Measurements from ENCODE around the gene ACKR3.

Gene ACKR3

DNA sequence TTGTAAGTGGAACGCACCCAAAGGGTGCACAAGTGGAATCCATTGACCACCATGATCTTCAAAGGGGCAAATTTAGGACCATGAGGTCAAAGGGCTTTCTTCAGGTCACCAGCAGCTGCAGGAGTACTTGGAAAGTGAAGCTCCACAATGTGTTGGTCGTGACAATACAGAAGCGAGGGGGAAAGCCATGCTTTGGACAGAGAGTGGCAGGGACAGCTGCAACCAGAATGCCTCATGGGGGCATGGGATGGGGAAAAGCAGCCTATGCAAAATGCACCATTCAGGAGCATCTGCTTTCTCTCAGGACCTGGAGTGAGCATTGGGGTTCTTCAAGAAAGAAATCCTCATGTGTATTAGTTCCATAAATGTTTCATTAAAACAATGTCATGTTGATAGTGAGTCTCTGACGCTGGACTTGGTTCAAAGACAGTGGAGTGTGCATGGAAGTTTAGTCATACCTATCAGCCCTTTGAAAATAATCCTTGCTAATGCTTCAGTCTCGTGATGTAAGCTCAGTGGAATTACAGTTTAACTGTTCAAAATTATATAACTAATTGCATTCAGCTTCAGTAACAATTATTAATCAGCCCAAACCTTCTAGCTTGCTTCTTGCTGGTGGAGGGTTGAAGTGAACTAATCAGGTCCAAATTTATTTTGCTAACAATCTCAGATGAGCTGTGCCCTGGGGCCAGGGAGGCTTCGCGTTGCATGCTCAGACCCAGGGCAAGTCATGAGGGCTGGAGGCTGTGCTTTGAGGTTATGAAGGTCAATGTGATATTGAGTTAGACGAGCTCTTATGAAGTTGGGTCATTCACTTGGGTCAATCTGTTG is 41.6 kb downstream of the ACKR3 start:
- no peak for DNase-seq (ENCODE audit: low read depth)

DNA sequence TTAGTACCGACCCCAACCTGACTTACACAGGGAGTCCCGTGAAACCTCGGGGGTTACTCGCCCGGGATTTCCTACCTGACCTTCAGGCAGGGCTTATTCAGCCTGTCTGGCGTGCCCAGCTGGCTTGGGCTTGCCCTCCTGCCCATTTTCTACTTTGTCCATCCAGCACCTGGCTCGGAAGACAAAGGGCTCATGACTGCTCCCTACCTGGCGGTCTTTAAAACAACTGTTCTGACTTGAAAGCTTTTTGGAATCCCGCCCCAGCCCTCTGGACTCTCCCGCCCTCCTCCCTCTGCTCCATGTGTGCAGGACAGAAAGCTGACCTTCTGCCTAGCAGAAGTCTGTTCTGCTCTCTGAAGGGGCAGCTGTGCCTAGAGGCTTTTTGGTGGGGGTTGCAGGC is 43.1 kb downstream of the ACKR3 start:
- DNase-seq (ENCODE audit: low read depth) = no peak

DNA sequence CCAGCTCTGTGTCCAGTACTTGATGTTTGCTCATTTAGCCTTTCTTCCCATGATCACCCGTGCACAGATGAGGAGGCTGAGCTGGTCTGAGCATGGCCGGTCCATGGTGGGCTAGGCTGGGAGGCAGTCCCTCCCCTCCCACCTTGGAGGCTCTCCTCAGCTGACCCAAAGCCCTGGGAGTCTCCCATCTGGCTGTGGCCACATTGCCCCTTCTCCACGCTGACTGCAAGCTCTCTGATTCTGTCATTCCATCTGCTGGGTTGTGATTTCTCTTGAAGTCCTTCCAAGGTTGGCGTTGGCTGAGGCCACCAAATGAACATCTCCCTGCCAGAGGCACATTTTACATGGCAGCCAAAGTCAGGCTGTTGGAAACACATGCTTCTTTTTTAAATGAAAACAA is 44.0 kb downstream of the ACKR3 start:
- no peak for DNase-seq (ENCODE audit: low read depth)

DNA sequence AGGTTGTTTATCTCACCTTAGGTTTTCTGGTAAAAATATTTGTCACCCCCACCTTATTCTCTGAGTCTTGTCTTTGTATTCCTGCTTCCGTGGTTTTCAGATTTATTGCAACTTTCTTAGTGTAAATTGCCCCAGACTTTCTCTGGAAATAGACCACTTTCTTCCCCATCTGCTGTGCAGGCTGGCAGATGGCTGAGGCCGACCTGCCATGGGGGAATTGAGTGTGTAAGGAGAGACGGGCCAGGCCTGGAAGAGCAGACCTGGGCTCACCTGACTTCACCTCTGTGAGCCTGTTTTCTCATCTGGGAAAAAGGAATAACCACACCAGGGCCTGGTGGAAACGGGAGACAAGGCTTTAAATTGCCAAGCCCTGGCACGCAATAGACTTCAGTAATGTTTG is 44.9 kb downstream of the ACKR3 start:
- no peak for DNase-seq (ENCODE audit: low read depth)

DNA sequence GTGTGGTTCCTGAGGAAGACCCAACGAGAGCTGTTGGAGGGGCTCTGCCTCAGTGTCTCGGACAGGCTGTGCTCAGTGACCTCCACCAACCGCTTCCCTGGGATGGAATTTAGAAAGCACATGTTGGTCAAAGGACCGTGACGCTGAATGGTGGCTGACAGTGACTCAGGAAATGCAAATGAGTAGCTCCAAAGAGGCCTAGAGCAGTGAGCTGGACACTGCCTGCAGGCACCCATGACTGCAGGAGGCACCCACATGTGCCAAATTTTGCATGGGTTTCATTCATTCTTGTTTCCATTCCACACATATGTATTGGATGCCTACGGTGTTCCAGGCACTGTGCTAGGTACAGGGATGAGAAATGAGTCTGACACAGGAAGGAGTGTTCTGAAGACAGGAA is 46.4 kb downstream of the ACKR3 start:
- DNase-seq (ENCODE audit: low read depth) = no peak

DNA sequence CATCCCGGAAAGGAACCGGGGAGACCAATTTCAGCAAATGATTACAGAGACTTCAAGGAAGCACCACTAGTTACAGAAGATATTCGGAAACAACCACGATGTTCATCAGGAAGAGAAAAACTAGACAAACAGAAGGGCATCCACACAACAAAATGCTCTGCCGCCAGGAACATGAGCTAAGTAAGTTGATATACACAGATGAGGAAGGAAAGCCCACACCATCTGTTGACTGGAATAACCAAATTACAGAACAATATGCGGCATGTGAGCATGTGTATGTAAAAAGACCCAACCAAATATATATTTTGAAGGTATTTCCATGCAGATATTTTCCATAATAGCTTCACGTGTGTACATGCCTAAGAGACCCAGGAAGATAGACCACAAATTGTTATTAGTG is 47.0 kb downstream of the ACKR3 start:
- no peak for DNase-seq (ENCODE audit: low read depth)

DNA sequence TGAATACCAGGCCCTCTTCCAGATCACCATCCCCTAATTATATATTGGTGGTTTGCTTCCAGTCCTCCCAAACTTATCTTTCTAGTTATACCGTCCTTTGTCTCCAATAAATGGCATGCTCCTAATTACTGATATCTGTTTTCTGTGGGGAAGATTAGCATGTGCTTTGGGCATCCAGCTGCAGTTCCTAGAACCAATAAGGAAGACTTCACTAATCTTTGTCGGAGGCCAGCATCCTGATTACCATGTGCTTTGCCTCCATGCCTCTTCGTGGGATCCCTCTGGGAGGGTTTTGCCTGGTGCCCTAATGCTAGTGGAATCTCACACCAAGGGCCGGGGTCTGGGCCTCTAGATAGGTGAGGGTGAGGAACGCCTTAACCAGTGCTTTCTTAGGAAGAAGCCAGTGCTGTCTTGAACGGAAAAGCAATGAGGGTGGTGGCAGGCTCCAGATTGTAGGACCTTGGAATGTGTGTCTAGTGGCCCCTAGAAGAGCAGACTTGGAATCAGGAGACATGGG is 47.7 kb downstream of the ACKR3 start:
- no peak for DNase-seq (ENCODE audit: low read depth)

DNA sequence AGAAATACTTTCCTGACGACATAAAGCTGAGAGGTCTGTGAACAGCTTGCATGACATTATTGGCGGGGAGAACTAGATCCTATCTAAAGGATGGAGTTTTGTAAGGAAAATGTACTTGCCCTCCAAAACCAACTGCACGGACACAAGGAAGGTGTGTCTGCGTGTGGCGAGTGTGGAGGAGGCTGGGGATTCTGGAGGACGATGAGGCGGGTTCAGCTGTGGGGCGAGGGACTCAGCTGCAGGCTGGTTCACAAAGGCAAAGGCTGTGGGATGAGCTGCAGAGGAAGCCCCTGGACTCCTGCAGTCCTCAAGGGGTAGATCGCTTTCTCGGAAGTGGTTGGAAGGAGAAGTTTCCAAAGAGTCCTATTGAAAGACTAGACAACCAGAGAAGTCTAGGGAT is 48.2 kb downstream of the ACKR3 start:
- no peak for DNase-seq (ENCODE audit: low read depth)

DNA sequence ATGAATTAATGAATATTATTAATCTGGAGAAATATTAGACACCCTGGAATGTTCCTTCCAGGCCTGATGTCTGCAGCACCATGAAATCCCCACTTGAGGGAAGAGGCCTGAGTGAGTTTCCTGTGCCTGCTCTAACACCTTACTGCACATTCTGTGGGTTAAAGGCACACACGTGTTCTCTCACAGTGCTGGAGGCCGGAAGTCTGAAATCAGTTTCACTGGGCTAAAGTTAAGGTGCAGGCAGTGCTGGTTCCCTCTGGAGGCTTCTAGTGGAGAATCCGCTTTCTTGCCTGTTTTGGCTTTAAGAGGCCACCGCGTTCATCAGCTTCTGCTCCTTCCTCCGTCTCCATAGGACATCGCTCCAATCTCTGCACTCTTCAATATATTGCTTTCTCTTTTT is 48.7 kb downstream of the ACKR3 start:
- DNase-seq (ENCODE audit: low read depth) = no peak

DNA sequence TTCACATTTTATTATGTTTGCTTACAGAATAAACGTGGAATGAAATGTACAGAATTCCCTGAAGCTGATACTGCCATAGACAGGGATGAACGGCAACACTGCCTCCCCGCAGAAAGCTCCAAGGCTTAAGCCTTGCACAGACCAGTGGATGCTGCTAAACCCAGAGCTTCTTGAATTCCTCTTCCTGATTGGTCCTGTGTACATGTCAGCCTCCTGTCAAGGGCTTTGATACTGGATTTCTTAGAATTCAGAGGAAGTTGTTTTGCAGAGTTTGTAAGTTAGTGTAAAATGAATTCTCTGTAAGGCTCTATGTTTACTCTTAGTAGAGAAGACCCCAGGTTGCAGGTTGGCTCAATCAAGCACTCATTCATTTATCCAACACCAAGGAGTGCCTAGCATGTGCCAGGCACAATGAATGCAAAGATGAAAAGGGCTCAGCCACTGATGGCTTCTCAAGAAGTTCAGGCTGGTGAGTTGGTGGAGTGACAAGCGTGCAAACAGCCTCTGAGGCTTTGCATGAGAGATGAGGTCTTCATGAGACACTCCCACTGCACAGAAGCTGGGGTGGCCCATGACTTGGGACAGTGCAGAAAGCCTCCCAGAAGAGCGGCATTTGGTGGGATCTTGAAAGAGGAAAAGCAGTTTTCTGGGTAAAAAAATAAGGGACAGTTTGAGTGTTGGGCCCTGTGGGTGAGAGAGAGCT is 50.4 kb downstream of the ACKR3 start:
- no peak for DNase-seq (ENCODE audit: low read depth)

DNA sequence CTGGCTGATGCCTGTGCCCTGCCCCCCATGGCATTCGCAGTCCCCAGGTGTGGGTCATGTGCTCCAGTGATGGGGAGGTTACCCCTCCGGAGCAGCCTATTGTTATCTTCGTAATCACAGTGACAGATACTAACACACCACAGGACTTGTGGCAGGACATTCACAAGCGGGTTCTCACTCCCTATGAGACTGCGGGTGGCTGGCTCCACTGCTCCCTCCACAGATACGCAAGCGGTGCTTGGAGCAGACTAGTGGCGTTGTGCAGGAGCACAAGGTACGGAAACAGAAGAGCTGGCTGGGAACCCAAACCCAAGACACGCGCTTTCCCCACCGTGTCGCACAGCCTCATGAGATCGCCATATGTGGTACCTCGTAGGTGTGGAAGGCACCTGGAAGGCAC is 52.2 kb downstream of the ACKR3 start:
- no peak for DNase-seq (ENCODE audit: low read depth)

DNA sequence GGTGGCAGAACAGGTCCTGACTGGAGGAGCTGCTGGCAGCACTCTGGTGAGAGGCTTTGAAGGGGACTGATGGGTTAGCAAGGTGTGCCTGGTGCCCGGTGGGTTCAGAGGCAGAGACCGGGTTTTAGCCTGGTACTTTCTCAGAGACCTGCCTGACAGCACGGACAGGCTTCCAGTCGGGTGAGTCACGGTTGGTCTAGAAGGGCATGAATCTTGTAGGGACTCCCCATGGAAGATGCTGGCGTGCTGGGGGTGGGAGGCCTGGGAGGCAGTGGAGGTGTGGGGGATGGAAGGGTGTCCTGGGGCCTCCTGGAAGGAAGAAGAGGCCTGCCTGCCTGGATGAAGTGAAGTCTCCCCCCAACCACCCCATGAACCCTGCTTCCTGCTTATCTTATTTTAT is 52.6 kb downstream of the ACKR3 start:
- DNase-seq (ENCODE audit: low read depth) = no peak

DNA sequence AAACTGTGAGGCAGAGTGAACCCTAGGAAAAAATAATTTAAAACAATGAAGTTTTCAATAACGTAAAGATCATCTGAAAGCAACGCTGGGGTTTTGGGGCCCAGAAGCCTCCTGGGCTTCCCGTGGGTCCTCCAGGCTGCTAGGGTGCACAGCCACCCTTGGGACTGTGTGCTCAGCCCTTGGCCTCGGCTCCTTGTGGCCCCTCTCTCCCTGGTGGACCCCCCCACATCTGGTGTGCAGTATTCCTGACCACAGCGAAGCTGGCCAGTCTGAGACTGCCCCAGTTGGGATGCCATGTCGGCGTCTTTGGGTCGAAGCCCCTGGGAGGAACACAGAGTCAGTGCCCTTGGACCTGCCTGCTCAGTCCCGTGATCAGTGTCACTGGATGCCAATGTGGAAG is 53.0 kb downstream of the ACKR3 start:
- no peak for DNase-seq (ENCODE audit: low read depth)

DNA sequence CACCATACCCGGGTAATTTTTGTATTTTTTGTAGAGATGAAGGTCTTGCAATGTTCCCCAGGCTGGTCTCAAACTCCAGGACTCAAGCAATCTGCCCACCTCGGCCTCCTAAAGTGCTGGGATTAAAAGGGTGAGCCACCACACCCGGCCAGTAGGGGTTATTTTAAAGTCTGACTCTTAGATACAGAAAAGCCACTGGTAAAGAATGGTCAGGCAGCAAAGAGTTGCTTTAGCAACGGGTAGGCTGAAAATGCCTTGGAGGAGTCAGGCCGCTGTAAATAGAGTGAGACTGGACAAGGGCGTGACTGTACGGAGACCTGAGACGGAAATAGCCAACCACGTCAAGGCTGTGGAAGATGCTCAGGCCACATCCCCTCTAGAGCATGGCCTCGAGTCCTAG is 54.2 kb downstream of the ACKR3 start:
- no peak for DNase-seq (ENCODE audit: low read depth)

DNA sequence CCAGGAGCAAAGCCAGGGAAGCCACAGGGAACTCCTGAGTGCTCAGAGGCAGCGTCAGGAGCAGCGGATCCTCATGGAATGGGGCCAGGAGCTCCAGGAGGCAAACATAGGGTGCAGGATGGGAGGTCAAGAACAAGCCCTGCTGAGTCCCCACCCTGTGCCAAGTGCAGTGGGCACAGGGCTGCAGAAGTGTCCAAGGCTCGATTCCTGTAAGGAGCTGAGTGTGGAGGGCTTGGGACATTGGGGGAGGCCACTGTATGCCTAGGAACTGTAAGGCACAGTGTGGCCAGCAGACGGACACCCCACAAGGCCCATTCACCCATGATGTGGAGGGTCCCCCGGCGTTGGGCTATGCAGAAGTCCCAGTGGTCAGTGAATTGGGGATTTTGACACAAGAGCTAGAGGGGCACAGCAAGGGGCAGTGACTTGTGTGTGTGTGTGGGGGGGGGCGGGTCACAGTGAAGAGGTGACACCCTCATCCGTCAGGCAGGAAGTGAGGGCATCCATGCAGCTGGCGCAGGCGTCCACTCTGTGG is 55.6 kb downstream of the ACKR3 start:
- no peak for DNase-seq (ENCODE audit: low read depth)

DNA sequence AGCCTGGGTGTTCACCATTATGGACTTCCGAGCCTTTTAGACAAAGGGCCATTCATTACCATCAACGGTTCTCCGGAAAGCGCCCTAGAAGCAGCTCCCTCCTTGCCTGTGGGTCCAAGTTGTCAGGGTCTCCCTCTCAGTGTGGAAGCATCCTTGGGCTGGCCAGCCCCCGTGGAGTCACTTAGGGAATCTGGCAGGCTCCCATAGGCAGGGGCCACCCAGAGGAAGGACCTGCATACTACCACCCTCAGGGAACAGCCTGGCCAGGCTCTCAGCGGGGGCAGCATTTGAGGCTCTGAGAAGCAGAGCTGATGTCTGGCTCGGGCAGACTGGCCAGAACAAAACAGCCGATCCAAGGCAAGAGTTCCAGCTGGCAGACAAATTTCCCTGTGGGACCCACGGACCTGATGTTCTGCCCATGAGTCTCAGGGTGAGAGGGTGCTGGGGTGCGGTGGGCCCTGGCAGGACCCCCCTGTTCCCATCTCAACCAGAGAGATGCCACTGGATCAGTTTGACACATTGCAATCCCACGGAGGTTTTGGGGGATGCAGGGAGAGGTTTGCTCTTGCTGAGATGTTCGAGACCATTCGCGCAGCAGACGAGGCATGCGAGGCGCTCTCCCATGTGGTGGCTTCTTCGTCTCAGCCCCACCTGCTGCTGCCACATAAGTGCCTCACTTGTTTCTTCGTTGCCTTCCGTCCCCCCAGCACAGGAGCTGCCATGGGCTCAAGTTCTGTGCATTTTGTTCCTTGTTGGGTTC is 56.9 kb downstream of the ACKR3 start:
- no peak for DNase-seq (ENCODE audit: low read depth)

DNA sequence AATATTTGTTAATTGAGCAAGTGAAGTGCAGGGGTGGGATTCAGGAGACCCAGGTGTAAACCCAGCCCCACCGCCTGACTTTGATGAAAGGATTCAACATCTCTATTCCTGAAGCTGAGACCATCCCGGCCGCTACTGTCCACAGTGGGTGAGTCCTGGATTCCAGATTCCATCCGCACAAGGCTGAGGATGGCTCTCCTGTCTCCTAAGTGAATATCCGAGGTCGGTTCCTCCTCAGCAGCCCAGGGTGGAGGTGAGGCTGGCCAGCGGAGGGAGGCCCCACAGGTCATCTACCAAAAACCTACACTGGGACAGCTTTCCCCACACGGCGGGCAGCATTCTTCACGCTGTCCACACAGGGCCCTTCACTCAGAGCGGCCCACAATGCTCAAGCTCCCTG is 57.6 kb downstream of the ACKR3 start:
- no peak for DNase-seq (ENCODE audit: low read depth)

DNA sequence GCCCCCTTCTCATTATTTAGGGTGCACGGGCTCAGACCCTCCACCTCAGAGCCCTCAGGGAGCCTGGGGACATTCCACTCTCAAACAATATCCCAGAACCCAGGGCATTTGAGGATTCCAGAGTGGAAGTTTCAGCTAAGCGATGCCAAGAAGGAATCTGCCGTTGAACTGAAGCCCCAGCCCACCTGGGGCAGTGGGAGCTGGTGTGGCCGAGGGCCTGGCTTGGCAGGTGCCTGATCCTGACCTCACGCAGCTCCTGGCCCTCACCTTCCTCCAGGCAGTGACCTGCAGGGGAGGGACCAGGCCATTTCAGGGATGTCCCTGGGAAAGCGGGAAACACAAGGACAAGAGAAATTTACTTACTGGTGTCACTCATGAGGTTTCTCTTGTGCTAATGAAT is 58.2 kb downstream of the ACKR3 start:
- DNase-seq (ENCODE audit: low read depth) = no peak

DNA sequence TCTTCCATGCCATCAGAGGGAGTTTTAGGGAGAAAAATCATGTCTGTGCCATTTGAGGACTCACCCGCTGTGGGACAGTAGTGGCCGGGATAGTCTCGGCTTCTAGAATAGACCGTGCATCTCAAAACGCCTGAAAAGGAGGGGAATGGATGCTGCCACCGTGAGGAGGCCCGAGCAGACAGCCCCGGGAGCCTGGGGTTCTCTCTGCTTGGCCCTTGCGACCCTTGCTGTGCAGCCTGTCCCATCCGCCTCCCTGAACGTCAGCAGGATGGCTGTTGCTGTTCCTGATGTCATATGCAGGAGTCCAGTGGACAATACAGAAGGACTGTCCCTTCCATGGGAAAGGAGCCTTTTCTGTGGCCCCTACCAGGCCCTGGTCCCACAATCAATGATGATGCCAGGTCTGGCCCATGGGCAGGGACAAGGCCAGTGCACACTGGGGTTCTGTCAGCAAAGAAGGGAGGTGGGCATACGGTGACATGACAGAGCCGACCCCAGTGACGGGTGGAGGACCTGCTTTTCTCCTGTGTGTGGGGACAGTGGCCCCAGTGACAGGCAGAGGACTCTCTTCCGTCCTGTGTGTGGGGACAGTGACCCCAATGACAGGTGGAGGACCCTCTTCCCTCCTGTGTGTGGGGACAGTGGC is 58.8 kb downstream of the ACKR3 start:
- DNase-seq (ENCODE audit: low read depth) = no peak

DNA sequence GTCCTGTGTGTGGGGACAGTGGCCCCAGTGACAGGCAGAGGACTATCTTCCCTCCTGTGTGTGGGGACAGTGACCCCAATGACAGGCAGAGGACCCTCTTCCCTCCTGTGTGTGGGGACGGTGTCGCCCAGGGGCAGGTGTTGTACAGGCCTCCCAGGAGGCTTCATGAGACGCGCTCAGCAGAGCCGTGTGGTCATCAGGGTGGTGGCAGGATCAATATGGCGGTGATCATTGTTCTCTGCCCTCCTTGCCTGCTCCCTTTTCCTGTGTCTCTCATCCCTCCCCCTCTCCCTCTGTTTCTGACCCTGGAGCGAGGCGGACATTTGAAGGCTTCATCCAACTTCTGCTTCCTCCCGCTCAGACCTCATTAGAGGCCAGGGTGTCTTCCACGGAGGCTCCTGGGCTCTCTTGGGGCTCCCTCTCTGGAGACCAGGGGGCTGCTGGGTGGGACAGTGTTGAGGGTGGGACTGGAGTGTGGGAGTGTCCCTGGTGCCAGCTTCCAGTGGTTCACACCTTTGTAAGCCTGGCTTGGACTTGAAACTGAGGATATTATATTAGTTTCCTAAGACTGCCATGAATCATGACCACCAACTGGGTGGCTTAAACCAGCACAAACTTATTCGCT is 59.5 kb downstream of the ACKR3 start:
- DNase-seq (ENCODE audit: low read depth) = no peak

Data from fibroblast of gingiva (primary cell).